Measurements from ENCODE around the gene GNAQ. TPM values are rescaled to one million over a fixed set of nuclear protein-coding genes. Genes with fewer than 3 reads are reported as not detected.

Gene GNAQ
- total RNA-seq, 1 experiment from 2014 or later, result 28.7 TPM

GRCh38 chr9:77912895-77913693 is 118.5 kb downstream of the GNAQ start:
- CTCF ChIA-PET, result no interaction called here
- H3K27ac ChIP-seq (ENCODE audit: low read depth, low read length), result no peak overlapping the region

More at GRCh38 chr9:77912895-77913693, 118.5 kb downstream of the GNAQ start:
- Histone ChIP-seq H3K36me3 (ENCODE audit: control insufficient read depth in 1 of 2, insufficient read depth in 2 of 2, low read length in 2 of 2) (no peaks in the 10 kb centered on the region), H3K4me1 (ENCODE audit: control insufficient read depth in 1 of 2, insufficient read depth in 2 of 2, low read length in 2 of 2) (peaks cover 0 to 4% of the 10 kb centered on the region in 2 experiments; a peak in 1 of 4 replicates), H2AFZ (ENCODE audit: low read depth, low read length, poor library complexity, severe bottlenecking) (no peak overlapping the region), H3K9ac (ENCODE audit: low read length) (no peak overlapping the region), H3K9me2 (ENCODE audit: insufficient read depth) (no peaks in the 10 kb centered on the region), H3K79me2 (ENCODE audit: insufficient read depth, low read length) (no peaks in the 10 kb centered on the region), H3K4me3 (replicated peaks in 1 of 2; ENCODE audit: low read depth in 1 of 2, low read length in 2 of 2) (no peak overlapping the region), H3K27me3 (ENCODE audit: insufficient read depth, low read length) (no peaks in the 10 kb centered on the region), H3K9me3 (ENCODE audit: control insufficient read depth in 1 of 2, insufficient read depth in 1 of 2, low read depth in 1 of 2, low read length in 2 of 2) (no peaks in the 10 kb centered on the region), H3K4me2 (ENCODE audit: low read length) (no peak overlapping the region), H4K20me1 (ENCODE audit: insufficient read depth) (no peaks in the 10 kb centered on the region)
- no peak for ATAC-seq
- RAD21 ChIA-PET (ENCODE audit: low non-redundant PET in 1 of 2, low total read pairs in 2 of 2, uncharacterized antibody in 2 of 2, unreplicated experiment in 2 of 2), result no interaction called here
- TF ChIP-seq SIN3A (IDR thresholded peaks at IDR 0.05; ENCODE audit: low read depth) (no peak), EZH2 (IDR thresholded peaks at IDR 0.05) (no peak), YY1 (IDR thresholded peaks at IDR 0.05; ENCODE audit: extremely low read depth, insufficient replicate concordance, low read depth, low read length) (no peak), SRF (IDR thresholded peaks at IDR 0.05; ENCODE audit: low read depth) (no peak), JUND (IDR thresholded peaks at IDR 0.05) (no peak), ZNF274 (IDR thresholded peaks at IDR 0.05; ENCODE audit: low read depth, low read length) (no peak), EZH2phosphoT487 (IDR thresholded peaks at IDR 0.05; ENCODE audit: borderline replicate concordance) (no peak), POLR2AphosphoS5 (IDR thresholded peaks at IDR 0.05; ENCODE audit: low read depth, low read length) (no peak)
- TF ChIP-seq, protein P1, sequence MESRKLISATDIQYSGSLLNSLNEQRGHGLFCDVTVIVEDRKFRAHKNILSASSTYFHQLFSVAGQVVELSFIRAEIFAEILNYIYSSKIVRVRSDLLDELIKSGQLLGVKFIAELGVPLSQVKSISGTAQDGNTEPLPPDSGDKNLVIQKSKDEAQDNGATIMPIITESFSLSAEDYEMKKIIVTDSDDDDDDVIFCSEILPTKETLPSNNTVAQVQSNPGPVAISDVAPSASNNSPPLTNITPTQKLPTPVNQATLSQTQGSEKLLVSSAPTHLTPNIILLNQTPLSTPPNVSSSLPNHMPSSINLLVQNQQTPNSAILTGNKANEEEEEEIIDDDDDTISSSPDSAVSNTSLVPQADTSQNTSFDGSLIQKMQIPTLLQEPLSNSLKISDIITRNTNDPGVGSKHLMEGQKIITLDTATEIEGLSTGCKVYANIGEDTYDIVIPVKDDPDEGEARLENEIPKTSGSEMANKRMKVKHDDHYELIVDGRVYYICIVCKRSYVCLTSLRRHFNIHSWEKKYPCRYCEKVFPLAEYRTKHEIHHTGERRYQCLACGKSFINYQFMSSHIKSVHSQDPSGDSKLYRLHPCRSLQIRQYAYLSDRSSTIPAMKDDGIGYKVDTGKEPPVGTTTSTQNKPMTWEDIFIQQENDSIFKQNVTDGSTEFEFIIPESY (IDR thresholded peaks at IDR 0.05; ENCODE audit: extremely low read depth, insufficient replicate concordance, low read length), result no peak
- TF ChIP-seq, protein P2, sequence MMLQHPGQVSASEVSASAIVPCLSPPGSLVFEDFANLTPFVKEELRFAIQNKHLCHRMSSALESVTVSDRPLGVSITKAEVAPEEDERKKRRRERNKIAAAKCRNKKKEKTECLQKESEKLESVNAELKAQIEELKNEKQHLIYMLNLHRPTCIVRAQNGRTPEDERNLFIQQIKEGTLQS (IDR thresholded peaks at IDR 0.05), result no peak
- intact Hi-C loops (cut with micrococcal nuclease), result no loop called here
- DNase-seq (ENCODE audit: low read depth, low spot score), result no peak
- BruUV-seq (replicated peaks), result no TSS peak
- POLR2A ChIA-PET, result no interaction called here
